Stimulated activated CD8-positive, alpha-beta memory T cell treated with anti-CD3 and anti-CD28 coated beads, Interleukin-12 subunit alpha, Interleukin-12 subunit beta, amount 100 ng/mL, for 4 hours (primary cell): ENCODE data around the gene FNDC3B.
"Not testable (repeated sequence)": the region's sequence is repeated elsewhere in the genome, so short reads cannot be mapped to it uniquely, and the experiment has no call there.

Experiments
- DNase-seq: peaks from one replicate; pipeline ENCODE4 v3.0.0-alpha.2; 2020; ENCODE audit warnings: low read depth

FNDC3B gene

DNA sequence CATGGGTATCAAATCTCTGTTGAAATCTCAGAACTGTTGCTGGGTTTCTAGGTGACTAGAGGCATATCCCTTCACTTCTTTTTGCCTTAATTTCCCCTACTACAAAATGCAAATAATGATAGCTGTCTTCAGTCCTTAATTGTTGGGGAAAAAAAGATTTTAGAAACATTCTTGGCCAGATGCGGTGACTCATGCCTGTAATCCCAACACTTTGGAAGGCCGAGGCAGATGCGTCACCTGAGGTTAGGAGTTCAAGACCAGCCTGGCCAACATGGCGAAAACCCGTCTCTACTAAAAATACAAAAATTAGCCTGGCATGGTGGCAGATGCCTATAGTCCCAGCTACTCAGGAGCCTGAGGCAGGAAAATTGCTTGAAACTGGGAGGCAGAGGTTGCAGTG lies 329.2 kb downstream of the FNDC3B start:
- not testable (repeated sequence) for DNase-seq

DNA sequence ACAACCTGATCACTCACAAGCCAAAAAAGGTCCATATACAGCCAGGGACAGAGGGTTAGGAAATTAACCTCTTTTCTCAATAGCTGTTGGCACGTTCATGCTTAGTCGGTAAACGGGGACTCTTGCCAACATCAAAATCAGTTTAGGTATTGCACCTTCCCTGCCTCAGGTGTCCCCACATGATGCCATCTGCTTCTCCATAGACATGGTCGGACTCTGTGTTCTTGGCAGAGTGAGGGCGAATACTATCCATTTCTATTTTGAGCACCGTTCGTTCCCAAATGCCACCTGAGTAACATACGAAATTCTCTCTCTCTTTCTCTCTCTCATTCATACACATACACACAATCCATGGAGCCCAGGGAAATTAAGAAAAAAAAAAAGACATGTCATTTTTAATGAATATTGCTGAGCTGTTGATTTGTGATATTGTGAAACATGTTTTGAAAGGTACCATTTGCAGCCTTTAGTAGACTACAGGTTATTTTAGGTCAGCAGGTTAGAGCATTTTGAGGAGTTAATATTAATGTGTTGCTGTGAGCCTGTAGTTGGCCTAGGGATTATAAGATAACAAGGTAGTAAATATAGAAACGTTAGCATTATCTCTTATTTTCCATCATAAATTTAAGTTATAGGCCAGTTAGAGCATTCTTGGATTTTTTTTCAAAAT lies 330.3 kb downstream of the FNDC3B start:
- DNase-seq: no peak

DNA sequence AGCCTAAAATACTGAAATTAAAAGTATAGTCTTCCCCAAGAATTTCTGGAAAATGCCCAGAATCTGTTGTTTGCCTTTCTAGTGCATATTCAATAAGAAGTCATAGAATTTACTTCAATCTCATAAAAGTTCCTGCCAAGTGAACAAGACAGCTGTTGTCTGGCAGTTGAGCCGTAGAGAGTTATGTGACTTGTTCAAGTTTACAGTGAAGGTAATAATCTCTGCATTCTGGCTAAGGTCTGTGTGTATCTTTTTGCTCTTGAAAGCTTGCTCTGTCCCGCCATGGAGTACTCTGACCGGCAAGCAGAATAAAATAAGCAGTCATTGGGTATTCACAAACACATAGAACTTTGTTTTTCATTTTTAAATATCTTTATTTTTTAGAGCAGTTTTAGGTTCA lies 331.0 kb downstream of the FNDC3B start:
- no peak for DNase-seq

DNA sequence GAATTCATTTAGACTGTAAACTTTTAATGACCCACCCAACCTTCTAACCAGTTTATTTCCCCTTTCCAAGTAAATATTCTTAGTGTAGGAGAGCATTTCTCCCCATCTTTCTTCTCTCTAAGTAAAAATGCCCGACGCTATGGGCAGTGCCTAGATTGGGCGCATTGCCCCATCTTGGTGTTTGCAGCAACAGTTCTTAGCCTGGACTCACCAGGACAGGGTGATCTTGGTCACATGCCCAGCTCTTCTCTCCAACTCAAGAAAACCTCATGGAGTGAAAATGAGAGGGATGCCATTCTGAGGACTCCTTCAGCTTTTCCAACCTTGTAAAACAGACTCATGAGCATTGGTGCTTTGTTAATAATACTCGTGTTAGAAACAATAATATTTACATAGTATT lies 332.2 kb downstream of the FNDC3B start:
- DNase-seq: no peak

DNA sequence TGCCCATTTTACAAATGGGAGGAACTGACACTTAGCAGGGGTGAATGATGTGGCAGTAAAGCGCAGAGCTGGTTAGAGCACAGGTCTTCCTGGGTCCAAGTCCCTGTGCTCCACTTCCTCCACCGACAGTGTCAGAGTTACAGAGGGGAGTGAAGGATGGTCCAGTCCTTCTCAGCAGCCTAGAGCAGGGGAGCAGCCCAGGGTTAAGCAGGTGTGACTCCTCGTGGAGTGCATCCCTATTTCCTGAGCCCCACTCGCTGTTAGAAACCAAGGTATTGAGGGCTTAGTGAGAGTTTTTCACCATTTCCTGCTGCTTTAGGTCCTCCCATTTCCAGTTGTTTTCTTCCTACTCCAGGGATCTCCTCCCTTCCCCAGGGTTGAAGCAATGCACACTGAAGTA lies 333.5 kb downstream of the FNDC3B start:
- DNase-seq: no peak

DNA sequence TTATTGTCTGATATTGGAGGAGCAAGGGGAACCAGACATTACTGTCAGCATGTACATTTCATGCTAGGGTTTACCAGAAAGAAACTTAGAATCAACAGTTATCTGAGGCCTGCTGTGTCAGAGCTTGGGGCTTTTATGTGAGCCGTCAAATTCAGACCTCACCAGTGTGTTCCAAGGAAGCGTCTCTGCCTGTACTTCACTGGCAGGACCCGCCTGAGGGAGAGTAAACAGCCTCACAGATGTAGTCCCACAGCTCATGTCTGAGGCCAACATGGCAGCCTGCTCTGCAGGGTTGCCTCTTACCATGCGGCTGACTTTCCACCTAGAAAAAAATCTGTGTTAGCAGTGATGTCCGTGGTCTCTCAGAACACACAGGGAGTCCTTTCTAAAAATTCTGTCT lies 334.5 kb downstream of the FNDC3B start:
- no peak for DNase-seq

DNA sequence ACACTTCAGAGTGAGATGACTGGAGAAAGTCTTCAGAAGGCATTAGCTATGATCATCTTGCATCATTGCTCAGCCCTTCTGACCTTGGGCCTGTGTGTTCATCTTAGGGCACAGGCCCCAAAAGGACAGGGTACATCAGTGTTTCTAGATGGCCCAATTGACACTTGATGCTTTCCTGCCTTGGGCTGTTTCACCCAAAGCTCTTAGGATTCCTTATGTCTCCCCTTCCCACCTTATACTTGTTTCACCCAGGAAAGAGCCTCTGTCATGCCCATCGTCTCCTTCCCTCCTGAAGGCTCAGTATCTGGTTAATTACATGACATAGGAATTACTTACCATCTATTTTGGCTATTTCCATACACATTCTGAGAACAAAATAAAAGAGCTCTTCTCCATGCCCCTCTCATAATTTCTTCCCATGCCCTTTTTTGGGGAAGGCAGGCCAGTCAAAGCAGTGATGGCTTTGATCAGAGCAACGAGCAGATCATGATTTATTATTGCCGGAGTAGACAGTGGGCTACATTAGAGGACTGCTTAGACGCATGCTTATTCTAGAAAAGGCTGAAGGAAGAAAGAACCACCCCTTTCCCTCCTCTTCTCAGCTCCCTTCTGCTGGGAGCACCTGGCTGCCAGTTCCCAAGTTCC lies 335.9 kb downstream of the FNDC3B start:
- DNase-seq: no peak

DNA sequence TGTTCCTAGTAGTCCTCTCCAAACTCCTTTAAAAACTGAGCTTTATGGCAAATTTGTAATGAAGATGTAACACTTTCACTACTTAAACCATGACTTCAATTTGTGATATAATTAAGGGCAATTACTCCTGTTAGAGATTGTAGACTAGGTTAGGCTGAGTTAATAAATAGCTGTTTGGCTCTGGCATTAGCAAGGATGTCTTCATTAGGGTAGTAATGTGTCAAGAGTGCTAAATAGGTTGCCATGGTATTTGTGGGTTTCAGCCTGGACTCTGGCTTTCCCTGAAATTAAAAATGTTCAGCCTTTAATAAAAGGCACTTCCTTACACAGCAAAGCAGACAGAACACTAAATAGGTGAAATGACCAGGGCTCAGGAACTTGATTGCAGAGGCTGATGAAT lies 337.0 kb downstream of the FNDC3B start:
- no peak for DNase-seq

DNA sequence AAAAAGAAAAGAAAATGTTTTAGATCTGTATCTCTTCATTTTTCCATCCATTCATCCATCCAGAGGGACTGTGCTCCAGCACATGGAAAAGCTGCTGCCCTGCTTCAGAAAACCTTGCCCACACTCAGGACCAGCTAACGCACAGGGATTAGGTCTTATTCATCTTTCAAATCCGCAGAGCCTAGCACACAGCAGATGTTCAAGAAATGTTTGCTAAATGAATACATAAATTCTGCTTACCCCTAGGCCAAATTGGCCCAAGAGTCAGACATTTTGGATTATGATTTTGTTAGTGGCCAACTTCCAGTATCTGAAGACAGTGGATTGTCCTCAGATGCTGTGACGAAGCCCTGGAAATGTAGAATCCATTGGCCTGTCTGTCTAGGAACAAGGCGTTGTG lies 337.5 kb downstream of the FNDC3B start:
- DNase-seq: no peak

DNA sequence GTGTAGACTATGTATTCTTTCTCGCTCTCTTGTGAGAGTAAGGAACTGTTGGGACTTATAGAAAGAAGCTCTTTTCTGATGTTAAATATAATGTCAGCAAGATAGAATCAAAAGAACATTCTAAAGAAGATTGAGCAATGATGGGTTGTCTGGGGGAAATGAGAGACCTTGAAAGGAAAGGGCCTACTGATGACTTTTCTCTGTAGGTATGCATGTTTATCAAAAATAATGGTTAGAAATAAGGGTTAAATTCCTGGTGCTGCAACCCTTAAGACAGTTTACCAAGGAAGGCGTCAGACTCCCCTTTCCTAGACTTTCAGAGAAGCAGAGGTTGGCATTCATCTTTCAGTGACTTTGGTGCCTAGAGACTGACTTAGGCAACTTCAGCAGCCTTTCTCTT lies 339.1 kb downstream of the FNDC3B start:
- no peak for DNase-seq

DNA sequence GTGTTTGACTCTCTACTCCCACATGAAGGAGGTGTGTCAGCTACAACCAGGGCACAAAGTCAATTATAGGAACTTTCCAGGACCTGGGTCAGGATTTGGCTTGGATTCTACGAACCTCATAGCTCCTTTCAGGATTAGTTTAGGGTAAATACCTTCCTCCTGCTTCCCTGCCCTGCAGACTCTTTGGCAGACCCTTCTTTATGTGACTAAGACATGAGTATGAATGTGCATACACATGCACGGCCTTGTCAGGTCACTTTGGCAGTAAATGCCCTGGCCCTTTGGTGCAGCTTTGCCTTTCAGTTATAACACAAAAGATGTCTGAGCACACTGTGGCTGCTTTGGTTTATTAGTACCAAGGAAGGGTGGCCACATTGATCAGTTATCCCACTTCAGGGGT lies 340.0 kb downstream of the FNDC3B start:
- no peak for DNase-seq

DNA sequence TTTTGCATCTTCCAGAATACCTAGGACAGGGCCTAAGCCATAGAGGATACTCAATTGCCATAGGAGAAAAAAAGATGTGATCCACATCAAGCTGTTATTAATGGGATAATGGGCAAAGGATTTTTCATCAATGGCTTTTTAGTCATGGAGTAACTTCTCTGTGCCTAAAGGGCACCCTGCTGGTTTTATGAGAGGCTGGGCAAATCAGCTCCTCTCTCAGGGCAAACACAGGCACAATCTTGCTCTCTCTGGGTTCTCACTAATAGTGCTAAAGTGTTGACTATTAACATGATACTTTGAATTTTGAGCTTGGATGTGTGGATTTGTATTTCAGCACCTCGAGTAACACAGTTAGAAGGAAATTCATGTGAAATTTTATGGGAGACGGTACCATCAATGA lies 341.3 kb downstream of the FNDC3B start:
- no peak for DNase-seq

DNA sequence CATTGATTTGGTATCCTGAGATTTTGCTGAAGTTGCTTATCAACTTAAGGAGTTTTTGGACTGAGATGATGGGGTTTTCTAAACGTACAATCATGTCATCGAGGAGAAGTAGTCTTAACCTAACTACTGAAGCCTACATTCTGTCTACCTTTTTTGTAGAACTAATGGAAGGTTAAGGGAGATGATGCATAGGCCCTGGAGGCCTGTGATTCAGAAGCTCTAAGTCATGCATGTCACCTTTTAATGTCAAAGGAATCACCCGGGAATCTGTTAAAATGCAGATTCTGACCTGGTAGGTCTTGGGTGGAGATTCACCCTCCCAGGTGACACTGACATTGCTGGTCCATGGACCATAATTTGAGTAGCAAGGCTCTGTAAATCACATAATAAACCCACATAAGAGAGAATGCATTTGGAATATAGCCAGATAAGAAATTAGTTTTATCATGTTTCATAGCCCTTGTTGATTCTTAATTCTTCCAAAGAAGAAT lies 344.0 kb downstream of the FNDC3B start:
- DNase-seq: no peak

DNA sequence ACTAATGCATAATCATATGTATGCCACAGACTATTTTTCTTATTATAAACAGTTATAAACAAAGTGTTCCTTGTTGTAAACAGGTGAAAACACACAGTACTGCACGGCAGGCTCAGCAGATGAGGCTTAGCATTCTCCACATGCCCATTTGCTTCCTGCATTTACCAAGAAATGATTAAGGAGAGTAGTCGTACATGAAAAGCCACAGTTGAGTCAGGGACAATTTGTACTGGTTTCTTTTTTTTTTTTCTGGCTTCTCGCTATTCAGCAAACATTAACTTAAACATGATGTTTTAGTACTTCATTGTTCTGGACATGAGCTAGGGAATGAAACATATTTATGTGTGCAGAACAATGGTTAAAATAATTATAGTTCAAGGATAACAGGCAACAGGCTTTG lies 345.5 kb downstream of the FNDC3B start:
- DNase-seq: no peak

DNA sequence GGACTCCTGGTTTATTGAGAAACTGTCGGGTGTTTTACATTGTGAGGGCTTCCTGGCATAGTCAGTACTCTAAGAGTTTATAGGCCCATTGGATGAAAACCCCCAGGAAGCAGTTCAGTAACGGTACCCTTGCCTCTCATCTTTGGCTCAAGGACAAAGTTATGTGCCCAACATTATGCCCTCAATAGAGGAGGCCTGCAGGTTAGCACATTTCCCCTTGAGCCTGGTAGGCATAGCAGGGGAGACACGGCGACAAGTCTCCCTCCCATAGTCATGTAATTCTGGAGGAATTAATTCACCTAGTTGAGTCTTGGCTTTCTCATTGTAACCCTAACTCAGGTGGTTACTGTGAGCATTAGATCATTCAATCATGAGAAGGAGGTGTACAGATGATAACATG lies 348.4 kb downstream of the FNDC3B start:
- DNase-seq: no peak

DNA sequence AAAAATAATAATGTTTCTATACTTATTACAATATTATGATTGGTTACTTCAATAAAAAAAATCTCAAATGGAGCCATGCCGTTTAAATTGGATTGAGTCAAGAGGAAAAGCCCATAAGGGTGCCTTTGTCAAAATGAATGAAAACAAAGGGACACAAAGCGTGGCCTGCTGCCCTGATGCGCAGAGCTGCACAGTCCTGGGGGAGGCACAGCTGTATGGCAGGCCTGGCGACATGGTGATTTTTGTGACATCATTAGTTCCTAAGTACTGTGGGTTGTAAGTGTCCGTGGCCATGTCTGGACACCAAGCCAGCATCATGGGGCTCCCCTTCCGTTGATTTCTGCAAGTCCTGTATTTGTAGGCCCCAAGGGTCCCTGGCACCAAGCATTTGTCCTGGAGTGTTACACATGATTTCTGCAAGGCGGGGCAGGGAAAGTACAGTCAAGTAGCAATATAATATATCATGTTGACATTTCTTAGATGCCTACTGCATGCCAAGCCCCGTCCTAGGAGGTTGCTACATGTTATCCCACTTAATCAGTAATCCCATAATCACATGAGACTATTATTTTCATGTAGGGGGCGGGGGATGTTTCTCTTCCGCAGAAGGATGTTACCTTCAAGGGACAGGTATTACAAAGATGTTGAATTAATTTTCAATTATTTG lies 349.2 kb downstream of the FNDC3B start:
- DNase-seq: no peak

DNA sequence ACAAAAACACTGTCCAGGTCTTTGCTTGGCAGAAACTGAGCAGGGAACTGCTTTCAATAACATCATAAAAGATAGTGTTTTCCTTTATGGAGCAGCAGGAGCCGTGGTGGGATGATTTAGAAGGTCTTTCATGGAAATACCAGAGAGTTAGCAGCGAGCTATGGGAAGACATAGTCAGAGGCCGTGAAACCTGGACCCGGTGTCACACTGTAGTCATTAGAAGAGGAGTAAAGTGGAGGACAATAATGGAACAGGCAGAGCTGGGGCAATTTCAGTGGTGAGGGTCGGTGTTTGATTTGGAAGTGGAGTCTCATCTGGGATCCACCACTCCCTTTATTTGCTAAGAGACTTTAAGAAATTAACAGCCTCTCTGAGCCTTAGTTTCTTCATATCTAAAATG lies 351.4 kb downstream of the FNDC3B start:
- DNase-seq: no peak

DNA sequence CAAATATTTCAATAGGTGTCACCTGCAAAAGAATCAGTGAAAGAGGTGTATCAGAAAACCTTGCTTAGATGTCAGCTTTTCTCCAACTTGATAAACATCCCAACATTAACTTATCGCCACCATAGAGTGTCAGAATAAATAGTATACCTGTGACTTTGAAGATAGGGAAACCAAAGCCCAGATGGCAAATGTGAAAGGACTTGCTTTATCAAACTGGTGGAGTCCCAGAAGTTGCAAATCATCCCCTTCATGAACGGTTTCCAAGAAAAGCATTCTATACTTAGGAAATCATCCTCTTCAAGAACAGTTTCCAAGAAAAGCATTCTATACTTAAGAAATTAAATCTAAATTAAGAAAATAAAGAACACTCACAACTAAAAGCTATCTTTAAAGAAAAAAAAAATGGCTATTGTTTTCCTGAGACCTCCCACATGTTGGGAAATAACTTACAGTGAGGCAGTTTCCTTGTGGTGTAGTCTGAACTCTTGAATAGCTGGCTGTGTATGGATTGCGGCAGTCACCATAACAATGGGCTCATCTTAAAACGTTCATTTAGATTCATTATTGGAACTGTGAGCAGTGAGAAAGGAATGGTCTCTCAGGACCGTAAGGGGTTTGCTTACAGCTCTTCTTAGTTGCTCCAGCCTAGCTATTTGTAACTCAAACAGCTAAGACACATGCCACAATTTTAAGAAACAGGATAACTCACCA lies 352.4 kb downstream of the FNDC3B start:
- DNase-seq: no peak

DNA sequence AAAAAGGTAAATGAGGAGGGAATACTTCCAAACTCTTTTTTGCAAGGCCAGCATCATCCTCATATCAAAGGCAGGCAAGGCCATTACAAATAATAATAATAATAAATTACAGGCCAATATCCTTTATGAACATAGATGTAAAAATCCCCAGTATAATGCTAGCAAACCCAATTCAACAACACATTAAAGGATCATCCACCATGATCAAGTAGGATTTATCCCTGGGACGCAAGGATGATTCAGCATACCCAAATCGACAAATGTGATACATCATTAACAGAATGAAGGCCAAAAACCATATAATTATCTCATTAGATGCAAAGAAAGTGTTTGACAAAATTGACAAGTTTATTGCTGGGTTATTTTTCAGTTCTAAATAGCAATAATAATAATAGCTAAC lies 355.3 kb downstream of the FNDC3B start:
- DNase-seq: no peak

DNA sequence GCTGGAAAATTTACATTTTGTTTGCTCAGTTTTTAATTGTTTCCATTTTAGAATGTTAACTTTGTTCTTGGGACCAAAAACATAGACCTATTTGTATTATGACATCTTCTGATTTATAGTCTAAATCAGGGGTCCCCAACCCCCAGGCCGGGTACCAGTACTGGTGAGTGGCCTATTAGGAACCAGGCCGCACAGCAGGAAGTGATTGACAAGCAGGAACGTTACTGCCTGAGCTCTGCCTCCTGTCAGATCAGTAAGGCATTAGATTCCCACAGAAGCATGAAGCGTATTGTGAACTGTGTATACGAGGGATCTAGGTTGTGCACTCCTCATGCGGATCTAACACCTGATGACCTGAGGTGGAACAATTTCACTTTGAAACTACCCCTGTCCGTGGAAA lies 357.0 kb downstream of the FNDC3B start:
- DNase-seq: no peak

DNA sequence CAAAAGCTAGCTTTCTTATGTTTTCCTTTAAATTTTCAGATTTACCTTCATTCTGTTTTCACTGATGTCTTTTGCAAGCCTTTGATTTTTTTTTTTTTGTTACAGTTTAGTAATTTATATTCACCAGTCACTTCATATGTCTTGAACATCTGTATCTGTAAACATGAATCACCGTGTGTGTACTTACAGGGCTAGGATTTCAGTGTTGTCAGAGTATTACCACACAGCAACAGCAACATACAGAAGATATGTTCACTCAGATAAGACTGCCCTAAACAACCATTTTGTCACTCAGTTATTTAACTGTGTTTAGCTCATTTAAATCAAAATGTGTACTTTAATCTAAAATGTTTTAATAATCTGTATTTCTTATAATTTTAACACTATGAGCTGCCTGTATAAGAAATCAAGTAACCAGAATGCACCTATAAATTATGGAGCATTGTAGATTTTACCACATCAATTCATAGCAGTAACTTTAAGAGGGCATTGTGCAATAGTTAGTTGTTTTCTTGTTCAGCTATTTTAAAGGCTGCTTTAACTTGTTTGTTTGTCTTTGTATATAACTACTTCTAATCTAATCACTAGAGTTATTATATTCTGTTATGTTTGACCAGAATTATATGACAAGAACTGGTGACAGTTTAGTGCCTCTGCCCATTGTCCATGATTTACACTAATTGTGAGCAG lies 358.5 kb downstream of the FNDC3B start:
- DNase-seq: no peak

DNA sequence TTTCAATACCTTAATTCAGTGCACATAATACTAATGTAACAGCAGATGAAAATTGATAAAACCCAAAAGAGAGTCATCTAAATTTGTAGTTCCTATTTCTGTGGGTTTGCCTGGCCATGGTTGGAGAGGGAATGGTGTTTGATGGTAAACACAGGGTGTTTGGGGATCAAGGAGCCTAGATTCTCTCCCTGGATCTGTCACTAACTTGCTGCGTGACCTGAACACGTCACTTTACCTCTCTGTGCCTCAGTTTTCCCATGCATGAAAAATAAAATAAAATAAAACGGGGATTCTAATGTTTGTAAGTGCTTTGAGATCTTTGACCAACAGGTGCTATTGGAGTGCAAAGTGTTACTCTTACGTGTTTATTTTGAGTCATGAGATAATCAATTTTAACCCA lies 359.1 kb downstream of the FNDC3B start:
- no peak for DNase-seq
